Measurements from ENCODE around the gene FAM219A. TPM values are rescaled to one million over a fixed set of nuclear protein-coding genes. Genes with fewer than 3 reads are reported as not detected.

Gene FAM219A
- total RNA-seq, 1 experiment from 2014 or later, result 20.6 TPM

GRCh38 chr9:34505370-34506120 is 47.2 kb upstream of the FAM219A start:
- CTCF ChIA-PET, result interaction anchor here (1.0 to 1.5 kb wide), 3 partner anchors 14 to 102 kb away, joined by 3 to 5 read pairs (median 4); no protein-coding TSS in a partner anchor
- ATAC-seq, result no peak
- no peak for DNase-seq (ENCODE audit: low spot score)

GRCh38 chr9:34503406-34503805 is 45.0 kb upstream of the FAM219A start:
- POLR2A ChIA-PET, result no interaction called here
- ATAC-seq, result no peak
- H3K4me1 Mint-ChIP-seq, result peaks cover 12% of the 10 kb centered on the region
- H3K27me3 Mint-ChIP-seq (ENCODE audit: low read depth), result peaks cover 4% of the 10 kb centered on the region; the same call in 1 of the 2 replicates
- no peak overlapping the region for H3K27ac Mint-ChIP-seq
- no peak for TF ChIP-seq MLX (CRISPR knock-in tag; IDR thresholded peaks at IDR 0.05)
- TF ChIP-seq ATF2 (CRISPR knock-in tag; IDR thresholded peaks at IDR 0.05; ENCODE audit: borderline replicate concordance, low read depth), result no peak
- no peak for TF ChIP-seq ATF1 (CRISPR knock-in tag; IDR thresholded peaks at IDR 0.05)
- no peak for TF ChIP-seq FOXP1 (CRISPR knock-in tag; IDR thresholded peaks at IDR 0.05; ENCODE audit: borderline replicate concordance)
- TF ChIP-seq GABPB1 (CRISPR knock-in tag; IDR thresholded peaks at IDR 0.05), result no peak
- TF ChIP-seq, protein P1, sequence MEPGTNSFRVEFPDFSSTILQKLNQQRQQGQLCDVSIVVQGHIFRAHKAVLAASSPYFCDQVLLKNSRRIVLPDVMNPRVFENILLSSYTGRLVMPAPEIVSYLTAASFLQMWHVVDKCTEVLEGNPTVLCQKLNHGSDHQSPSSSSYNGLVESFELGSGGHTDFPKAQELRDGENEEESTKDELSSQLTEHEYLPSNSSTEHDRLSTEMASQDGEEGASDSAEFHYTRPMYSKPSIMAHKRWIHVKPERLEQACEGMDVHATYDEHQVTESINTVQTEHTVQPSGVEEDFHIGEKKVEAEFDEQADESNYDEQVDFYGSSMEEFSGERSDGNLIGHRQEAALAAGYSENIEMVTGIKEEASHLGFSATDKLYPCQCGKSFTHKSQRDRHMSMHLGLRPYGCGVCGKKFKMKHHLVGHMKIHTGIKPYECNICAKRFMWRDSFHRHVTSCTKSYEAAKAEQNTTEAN (CRISPR knock-in tag; IDR thresholded peaks at IDR 0.05), result no peak
- no peak for TF ChIP-seq GTF2I (CRISPR knock-in tag; conservative IDR thresholded peaks at IDR 0.05)
- TF ChIP-seq PRRX2 (CRISPR knock-in tag; IDR thresholded peaks at IDR 0.05), result no peak
- no peak for TF ChIP-seq ZBTB21 (CRISPR knock-in tag; IDR thresholded peaks at IDR 0.05; ENCODE audit: borderline replicate concordance)
- no peak for TF ChIP-seq SMAD4 (CRISPR knock-in tag; IDR thresholded peaks at IDR 0.05)
- no peak for TF ChIP-seq E2F5 (CRISPR knock-in tag; IDR thresholded peaks at IDR 0.05)
- no peak for TF ChIP-seq NR1H2 (CRISPR knock-in tag; IDR thresholded peaks at IDR 0.05)
- no peak for TF ChIP-seq ESRRA (CRISPR knock-in tag; IDR thresholded peaks at IDR 0.05; ENCODE audit: borderline replicate concordance)
- TF ChIP-seq, protein P2, sequence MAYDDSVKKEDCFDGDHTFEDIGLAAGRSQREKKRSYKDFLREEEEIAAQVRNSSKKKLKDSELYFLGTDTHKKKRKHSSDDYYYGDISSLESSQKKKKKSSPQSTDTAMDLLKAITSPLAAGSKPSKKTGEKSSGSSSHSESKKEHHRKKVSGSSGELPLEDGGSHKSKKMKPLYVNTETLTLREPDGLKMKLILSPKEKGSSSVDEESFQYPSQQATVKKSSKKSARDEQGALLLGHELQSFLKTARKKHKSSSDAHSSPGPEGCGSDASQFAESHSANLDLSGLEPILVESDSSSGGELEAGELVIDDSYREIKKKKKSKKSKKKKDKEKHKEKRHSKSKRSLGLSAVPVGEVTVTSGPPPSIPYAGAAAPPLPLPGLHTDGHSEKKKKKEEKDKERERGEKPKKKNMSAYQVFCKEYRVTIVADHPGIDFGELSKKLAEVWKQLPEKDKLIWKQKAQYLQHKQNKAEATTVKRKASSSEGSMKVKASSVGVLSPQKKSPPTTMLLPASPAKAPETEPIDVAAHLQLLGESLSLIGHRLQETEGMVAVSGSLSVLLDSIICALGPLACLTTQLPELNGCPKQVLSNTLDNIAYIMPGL (CRISPR knock-in tag; IDR thresholded peaks at IDR 0.05), result no peak
- TF ChIP-seq HMGA2 (CRISPR knock-in tag; IDR thresholded peaks at IDR 0.05), result no peak
- no peak for TF ChIP-seq ZNF121 (CRISPR knock-in tag; IDR thresholded peaks at IDR 0.05)
- no peaks in the 10 kb centered on the region for H3K36me3 Mint-ChIP-seq
- CTCF ChIA-PET, result interaction anchor here (0.8 to 3.6 kb wide), 14 partner anchors 7 to 131 kb away, joined by 3 to 41 read pairs (median 9); partner anchors contain the start of genes DNAI1, ENHO and FAM219A
- DNase-seq (ENCODE audit: low spot score), result no peak
- no peaks in the 10 kb centered on the region for H3K9me3 Mint-ChIP-seq
- H3K4me3 Mint-ChIP-seq, result no peak overlapping the region

More at GRCh38 chr9:34505370-34506120, 47.2 kb upstream of the FAM219A start:
- TF ChIP-seq ZBTB21 (CRISPR knock-in tag; IDR thresholded peaks at IDR 0.05; ENCODE audit: borderline replicate concordance) (no peak), PRRX2 (CRISPR knock-in tag; IDR thresholded peaks at IDR 0.05) (no peak), CBFB (CRISPR knock-in tag; IDR thresholded peaks at IDR 0.05; ENCODE audit: low read depth) (no peak), ESRRA (CRISPR knock-in tag; IDR thresholded peaks at IDR 0.05; ENCODE audit: borderline replicate concordance) (no peak)
- peaks cover 19% of the 10 kb centered on the region for H3K4me1 Mint-ChIP-seq
- no peaks in the 10 kb centered on the region for H3K36me3 Mint-ChIP-seq
- no peaks in the 10 kb centered on the region for H3K9me3 Mint-ChIP-seq
- POLR2A ChIA-PET, result interaction anchor here (0.8 to 1.0 kb wide), 2 partner anchors 13 to 38 kb away, joined by 3 read pairs; no protein-coding TSS in a partner anchor
- no peak overlapping the region for H3K4me3 Mint-ChIP-seq
- H3K27me3 Mint-ChIP-seq (ENCODE audit: low read depth), result no peaks in the 10 kb centered on the region
- no peak overlapping the region for H3K27ac Mint-ChIP-seq
